ACC112 (cell line): Measurements from ENCODE around the gene NGRN.
A peak's percentile ranks its signal among the peaks of the same experiment; 100 is the strongest.

ENCODE experiments used
- H2AFZ ChIP-seq: fragments of 200-600 bp; sonication (generic); one replicate; pipeline ENCODE4 v1.6.0; 2017; ENCODE audit warnings: antibody characterized with exemption, low read length; ENCODE audit not compliant: unreplicated experiment
- H3K27ac ChIP-seq: fragments of 200-600 bp; sonication (generic); 2 replicates; pipeline ENCODE4 v1.5.1; 2014; ENCODE audit warnings: low read depth, mild to moderate bottlenecking, antibody characterized with exemption, low read length, moderate library complexity
- H3K27me3 ChIP-seq: fragments of 200-600 bp; sonication (generic); 2 replicates; pipeline ENCODE4 v1.6.1; 2014; ENCODE audit warnings: mild to moderate bottlenecking, antibody characterized with exemption, low read length, moderate library complexity, mixed read lengths; ENCODE audit not compliant: insufficient read depth
- H3K36me3 ChIP-seq: fragments of 200-600 bp; sonication (generic); 2 replicates; pipeline ENCODE4 v1.6.1; 2016; ENCODE audit warnings: mild to moderate bottlenecking, antibody characterized with exemption, low read length, moderate library complexity, mixed read lengths; ENCODE audit not compliant: insufficient read depth
- H3K4me1 ChIP-seq: fragments of 200-600 bp; sonication (generic); one replicate; pipeline ENCODE4 v1.6.1; 2016; ENCODE audit warnings: low read length, mixed read lengths; ENCODE audit not compliant: insufficient read depth, unreplicated experiment, control insufficient read depth
- H3K4me3 ChIP-seq: fragments of 200-600 bp; sonication (generic); 2 replicates; pipeline ENCODE4 v1.5.1; 2014; ENCODE audit warnings: mild to moderate bottlenecking, low read depth, low read length
- H3K79me2 ChIP-seq: fragments of 200-600 bp; sonication (generic); one replicate; pipeline ENCODE4 v1.6.0; 2016; ENCODE audit warnings: low read length; ENCODE audit not compliant: control insufficient read depth, unreplicated experiment, insufficient read depth

The NGRN gene, protein sequence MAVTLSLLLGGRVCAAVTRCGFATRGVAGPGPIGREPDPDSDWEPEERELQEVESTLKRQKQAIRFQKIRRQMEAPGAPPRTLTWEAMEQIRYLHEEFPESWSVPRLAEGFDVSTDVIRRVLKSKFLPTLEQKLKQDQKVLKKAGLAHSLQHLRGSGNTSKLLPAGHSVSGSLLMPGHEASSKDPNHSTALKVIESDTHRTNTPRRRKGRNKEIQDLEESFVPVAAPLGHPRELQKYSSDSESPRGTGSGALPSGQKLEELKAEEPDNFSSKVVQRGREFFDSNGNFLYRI

DNA sequence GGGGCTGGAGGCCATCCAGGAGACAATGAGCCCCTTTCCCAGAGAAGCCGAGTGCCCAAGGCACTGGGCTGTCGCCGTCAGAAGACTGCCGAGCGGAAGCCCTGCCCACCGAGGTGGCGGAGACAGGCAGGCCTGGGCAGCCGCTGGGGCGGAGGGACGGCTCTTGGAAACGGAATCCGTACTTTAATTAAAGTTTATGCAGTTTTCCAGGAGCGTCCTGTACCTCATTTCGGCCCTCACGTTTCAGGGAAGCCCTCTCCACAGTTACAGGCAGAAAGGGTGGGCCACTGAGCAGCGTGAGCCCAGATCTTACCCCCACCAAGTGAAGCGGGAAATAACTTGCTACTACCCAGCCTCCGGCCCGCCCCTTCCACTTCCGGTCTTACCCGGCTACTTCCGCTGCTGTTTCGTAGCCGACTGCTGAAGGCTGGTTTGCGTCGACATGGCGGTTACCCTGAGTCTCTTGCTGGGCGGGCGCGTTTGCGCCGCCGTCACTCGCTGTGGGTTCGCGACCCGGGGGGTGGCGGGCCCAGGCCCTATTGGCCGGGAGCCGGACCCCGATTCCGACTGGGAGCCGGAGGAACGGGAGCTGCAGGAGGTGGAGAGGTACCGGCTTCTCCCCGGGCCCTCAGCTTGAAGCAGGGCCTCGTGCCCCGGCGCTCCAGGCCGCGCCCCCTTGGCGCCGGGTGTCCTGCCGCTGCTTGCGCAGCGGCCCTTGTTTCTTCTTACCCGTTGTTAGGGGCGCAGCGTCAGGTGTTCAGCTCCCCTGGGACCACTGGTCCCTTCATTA lies at the start of gene NGRN:
TSS of gene NGRN (plus strand) at position 402 of the 790 bp plus-strand sequence. CDS start at position 443, 41 bp downstream.
- peak within 1 kb of the TSS; percentile 84 for H3K27ac ChIP-seq
- peaks cover 47% of the 10 kb centered on the region for H3K79me2 ChIP-seq
- H3K4me3 ChIP-seq: peak within 1 kb of the TSS; percentile 94
- H3K4me1 ChIP-seq: peaks cover 42% of the 10 kb centered on the region
- peak within 1 kb of the TSS; percentile 87 for H2AFZ ChIP-seq
- no peaks in the 10 kb centered on the region for H3K27me3 ChIP-seq
- H3K36me3 ChIP-seq: 0 out of 2 replicates have a peak, but pooled peaks cover 5% of the 10 kb centered on the region

DNA sequence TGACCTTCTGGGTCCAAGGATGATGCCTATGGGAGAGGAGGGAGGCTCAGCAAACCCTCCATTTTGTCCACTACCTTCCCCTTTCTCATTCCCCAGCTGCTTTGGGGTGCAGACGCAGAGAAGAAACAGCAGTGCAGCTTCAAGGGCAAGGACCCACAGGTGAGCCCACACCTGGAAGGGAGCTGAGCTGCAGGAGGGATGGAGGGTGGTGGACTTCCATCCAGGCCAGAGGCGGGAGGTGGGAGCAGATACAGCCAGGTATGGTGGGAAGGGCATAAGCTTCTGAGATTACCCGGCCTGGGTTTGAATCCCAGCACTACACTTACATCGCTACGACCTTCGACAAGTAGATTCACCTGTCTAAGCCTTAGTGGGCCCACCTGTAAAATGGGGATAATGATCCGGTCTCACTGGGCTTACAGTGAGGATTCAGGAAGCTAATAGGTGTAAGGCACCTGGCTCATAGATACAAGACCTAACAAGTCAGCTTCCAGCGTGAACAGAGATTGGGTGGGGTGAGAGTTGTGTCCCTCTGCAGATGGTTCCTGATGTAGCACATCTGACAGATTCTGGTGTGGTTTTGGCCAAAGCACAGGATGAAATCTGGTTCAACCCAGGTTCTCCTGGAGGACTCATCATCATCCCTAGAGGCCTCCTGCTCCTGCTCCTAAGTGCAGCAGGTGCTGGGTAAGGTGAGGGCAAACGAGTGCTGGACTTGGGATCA lies 47.6 kb upstream of the NGRN start:
- Histone ChIP-seq H3K36me3 (no peaks in the 10 kb centered on the region), H3K79me2 (no peaks in the 10 kb centered on the region), H3K4me1 (peaks cover 4% of the 10 kb centered on the region), H3K4me3 (no peak overlapping the region), H3K27me3 (no peaks in the 10 kb centered on the region), H2AFZ (no peak overlapping the region), H3K27ac (no peak overlapping the region)

DNA sequence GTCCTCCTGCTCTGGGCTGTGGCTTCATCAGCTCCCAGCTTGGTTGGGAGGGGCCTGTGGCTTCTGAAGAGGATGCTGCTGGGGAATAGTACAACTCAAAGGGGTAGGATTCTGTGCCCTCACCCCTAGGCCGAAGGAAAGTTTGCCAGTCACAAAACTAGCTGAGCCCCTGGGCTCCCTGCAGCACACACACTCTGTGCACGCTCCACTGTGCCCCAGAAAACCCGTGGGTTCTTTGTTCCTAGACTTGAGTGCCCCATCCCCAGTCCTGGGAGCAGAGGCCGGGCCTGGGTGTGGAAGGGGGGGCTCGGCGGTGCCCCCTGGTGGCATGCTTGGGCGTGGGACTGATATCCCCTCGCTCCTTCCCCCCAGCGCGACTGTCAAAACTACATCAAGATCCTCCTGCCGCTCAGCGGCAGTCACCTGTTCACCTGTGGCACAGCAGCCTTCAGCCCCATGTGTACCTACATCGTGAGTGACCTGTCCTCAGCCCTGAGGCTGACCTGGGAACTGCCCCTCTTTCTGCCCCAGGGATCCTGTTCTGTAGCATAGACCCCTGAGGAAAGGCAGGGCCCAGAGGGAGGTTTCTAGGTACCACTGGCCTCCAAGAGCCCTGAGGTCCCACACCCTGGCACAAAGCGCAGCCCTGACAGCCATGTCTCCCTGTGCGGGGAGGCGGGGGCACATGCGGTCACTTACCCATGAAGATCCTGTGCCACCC lies 45.9 kb upstream of the NGRN start:
- no peaks in the 10 kb centered on the region for H3K36me3 ChIP-seq
- no peaks in the 10 kb centered on the region for H3K27me3 ChIP-seq
- H2AFZ ChIP-seq: no peak overlapping the region
- no peak overlapping the region for H3K4me3 ChIP-seq
- no peaks in the 10 kb centered on the region for H3K79me2 ChIP-seq
- H3K27ac ChIP-seq: no peak overlapping the region
- peaks cover 4% of the 10 kb centered on the region for H3K4me1 ChIP-seq

DNA sequence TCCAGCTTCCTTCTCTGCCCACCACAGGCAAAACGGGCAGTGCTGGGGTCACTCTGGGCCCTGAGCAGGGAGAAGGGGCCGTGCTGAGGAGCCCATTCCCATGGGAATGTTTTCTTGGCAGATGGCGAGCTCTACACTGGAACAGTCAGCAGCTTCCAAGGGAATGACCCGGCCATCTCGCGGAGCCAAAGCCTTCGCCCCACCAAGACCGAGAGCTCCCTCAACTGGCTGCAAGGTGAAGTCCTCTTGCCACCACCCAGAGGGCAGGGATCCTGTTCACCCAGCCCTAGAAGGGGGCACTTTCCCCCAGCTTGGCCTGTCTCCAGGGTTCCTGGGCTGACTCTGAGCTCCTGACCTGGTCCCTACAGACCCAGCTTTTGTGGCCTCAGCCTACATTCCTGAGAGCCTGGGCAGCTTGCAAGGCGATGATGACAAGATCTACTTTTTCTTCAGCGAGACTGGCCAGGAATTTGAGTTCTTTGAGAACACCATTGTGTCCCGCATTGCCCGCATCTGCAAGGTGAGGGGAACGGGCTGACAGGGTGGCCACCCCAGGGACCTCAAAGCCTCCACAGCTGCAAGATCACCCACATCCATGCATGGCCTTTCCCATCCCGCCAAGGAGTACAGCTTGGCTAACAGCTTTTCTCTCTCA lies 44.1 kb upstream of the NGRN start:
- Histone ChIP-seq H3K4me3 (no peak overlapping the region), H3K4me1 (peaks cover 4% of the 10 kb centered on the region), H3K27me3 (no peaks in the 10 kb centered on the region), H3K79me2 (no peaks in the 10 kb centered on the region), H2AFZ (no peak overlapping the region), H3K27ac (no peak overlapping the region), H3K36me3 (no peaks in the 10 kb centered on the region)

DNA sequence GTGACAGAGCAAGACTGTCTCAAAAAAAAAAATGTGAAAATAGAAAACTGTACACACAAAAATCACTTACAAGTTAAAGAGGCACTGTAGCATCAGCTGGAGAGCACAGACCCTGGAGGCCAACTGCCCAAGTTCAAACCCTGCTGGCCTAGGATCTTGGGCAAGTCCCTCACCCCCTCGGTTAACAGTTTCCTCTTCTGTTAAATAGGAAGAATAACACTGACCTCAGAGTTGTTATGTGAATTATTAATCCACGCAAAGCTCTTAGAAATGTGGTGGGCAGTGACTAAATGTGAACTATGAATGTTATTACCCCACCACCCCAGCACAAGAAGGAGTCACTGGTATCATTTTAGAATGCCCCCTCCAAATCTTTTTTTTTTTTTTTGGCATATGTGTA lies 42.9 kb upstream of the NGRN start:
- no peaks in the 10 kb centered on the region for H3K36me3 ChIP-seq
- H3K4me3 ChIP-seq: no peak overlapping the region
- H3K27me3 ChIP-seq: no peaks in the 10 kb centered on the region
- no peaks in the 10 kb centered on the region for H3K79me2 ChIP-seq
- no peak overlapping the region for H2AFZ ChIP-seq
- H3K27ac ChIP-seq: no peak overlapping the region
- H3K4me1 ChIP-seq: peaks cover 4% of the 10 kb centered on the region

DNA sequence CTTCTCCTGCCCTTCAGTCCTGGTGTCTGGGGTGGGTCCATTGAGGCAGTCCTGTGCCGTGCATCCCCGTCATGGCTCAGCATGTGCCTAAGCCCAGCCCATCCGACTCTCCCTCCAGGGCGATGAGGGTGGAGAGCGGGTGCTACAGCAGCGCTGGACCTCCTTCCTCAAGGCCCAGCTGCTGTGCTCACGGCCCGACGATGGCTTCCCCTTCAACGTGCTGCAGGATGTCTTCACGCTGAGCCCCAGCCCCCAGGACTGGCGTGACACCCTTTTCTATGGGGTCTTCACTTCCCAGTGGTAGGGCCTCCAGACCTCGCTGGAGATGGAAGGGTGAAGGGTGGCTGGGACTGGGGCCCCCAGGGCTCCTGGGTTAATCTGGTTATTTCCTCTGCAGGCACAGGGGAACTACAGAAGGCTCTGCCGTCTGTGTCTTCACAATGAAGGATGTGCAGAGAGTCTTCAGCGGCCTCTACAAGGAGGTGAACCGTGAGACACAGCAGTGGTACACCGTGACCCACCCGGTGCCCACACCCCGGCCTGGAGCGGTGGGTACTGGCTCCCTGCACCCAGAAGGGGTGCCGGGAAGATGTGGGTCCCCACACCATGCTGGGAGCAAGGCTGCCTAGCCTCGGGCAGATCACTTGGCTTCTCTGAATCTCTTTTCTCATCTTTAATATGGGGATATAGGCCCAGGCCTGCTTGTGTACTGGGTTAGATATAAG lies 41.9 kb upstream of the NGRN start:
- Histone ChIP-seq H3K79me2 (no peaks in the 10 kb centered on the region), H3K36me3 (no peaks in the 10 kb centered on the region), H3K27ac (no peak overlapping the region), H3K27me3 (no peaks in the 10 kb centered on the region), H3K4me3 (no peak overlapping the region), H3K4me1 (peaks cover 4% of the 10 kb centered on the region), H2AFZ (no peak overlapping the region)

DNA sequence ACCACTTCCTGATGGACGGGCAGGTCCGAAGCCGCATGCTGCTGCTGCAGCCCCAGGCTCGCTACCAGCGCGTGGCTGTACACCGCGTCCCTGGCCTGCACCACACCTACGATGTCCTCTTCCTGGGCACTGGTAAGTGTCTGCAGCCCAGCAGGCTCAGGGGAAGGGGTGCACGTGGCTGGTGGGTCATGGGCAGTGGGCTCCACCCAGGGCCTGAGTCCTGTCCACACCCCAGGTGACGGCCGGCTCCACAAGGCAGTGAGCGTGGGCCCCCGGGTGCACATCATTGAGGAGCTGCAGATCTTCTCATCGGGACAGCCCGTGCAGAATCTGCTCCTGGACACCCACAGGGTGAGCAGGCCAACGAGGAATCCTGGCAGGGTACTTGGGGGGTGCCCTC lies 40.4 kb upstream of the NGRN start:
- Histone ChIP-seq H3K27ac (no peak overlapping the region), H3K27me3 (no peaks in the 10 kb centered on the region), H3K4me1 (peaks cover 4% of the 10 kb centered on the region), H3K4me3 (no peak overlapping the region), H3K79me2 (no peaks in the 10 kb centered on the region), H3K36me3 (peaks cover under 1% of the 10 kb centered on the region; the same call in 1 of the 2 replicates), H2AFZ (no peak overlapping the region)

DNA sequence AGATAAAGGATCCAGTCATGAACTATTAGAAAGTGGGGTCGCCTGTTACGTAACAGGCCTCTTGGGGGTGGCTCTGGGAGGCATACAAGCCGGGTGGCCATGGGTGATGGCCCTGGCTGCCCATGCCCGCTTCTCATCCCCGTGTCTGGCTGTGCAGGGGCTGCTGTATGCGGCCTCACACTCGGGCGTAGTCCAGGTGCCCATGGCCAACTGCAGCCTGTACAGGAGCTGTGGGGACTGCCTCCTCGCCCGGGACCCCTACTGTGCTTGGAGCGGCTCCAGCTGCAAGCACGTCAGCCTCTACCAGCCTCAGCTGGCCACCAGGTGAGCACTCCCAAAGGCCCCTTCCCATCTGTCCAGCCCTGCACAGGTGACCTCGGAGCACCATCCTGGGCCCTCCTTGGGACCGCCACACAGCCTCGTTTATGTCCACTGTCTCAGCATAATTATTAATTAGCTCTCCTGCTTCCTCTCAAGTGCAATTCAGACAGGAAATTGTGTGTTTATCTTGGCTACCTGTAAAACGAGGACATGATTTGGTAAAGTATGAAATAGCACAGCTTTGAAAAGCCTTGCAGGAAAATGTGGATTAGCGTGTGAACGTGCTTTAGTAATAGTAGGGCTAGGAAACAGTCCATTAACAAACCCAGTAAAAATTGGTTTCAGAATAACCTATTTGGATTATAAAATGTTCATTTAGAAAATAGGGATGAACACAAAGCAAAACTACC lies 39.8 kb upstream of the NGRN start:
- no peak overlapping the region for H3K4me3 ChIP-seq
- peaks cover 4% of the 10 kb centered on the region for H3K4me1 ChIP-seq
- no peak overlapping the region for H3K27ac ChIP-seq
- peaks cover 3% of the 10 kb centered on the region for H3K79me2 ChIP-seq
- H3K36me3 ChIP-seq: peaks cover 3% of the 10 kb centered on the region; the same call in 1 of the 2 replicates
- no peaks in the 10 kb centered on the region for H3K27me3 ChIP-seq
- H2AFZ ChIP-seq: no peak overlapping the region

DNA sequence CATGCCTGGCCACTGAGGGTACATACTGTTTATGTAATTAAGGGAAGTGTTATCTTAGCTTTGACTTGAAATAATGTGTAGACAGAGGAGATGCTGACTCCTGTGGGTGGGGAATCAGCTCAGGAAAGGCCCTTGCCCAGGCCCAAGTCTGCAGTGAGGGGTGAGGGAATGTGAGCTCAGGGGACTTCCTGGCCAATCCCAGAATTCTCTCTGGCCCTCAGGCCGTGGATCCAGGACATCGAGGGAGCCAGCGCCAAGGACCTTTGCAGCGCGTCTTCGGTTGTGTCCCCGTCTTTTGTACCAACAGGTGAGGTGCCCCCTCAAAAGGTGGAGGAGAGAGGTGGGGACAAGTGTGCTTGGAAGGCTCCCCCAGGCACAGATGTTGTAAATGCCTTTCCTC lies 38.1 kb upstream of the NGRN start:
- Histone ChIP-seq H3K4me1 (peaks cover 4% of the 10 kb centered on the region), H3K36me3 (peaks cover 3% of the 10 kb centered on the region; the same call in 1 of the 2 replicates), H3K79me2 (peaks cover 14% of the 10 kb centered on the region), H3K27me3 (no peaks in the 10 kb centered on the region), H3K4me3 (no peak overlapping the region), H2AFZ (no peak overlapping the region), H3K27ac (no peak overlapping the region)
